NT2/D1 (cell line): ENCODE measurements around the gene CDH24.

Experiments
- DNase-seq: peaks from one replicate; pipeline ENCODE4 v3.0.0-alpha.2; 2011; ENCODE audit warnings: low read depth, low spot score
- H3K27me3 ChIP-seq: 2 replicates; pipeline ENCODE4 v1.6.0; 2011; ENCODE audit warnings: mild to moderate bottlenecking; ENCODE audit not compliant: insufficient read length, insufficient read depth
- H3K36me3 ChIP-seq: 2 replicates; pipeline ENCODE4 v1.6.1; 2011; ENCODE audit warnings: mild to moderate bottlenecking, low read length, mixed read lengths; ENCODE audit not compliant: insufficient read depth, insufficient read length
- H3K4me1 ChIP-seq: 2 replicates; pipeline ENCODE4 v1.5.1; 2011; ENCODE audit not compliant: insufficient read depth, insufficient read length
- H3K4me3 ChIP-seq: 2 replicates; pipeline ENCODE4 v1.5.1; 2011; ENCODE audit warnings: low read depth; ENCODE audit not compliant: insufficient read length
- H3K9ac ChIP-seq: 2 replicates; pipeline ENCODE4 v1.6.0; 2011; ENCODE audit warnings: low read depth; ENCODE audit not compliant: insufficient read length
- H3K9me3 ChIP-seq: 2 replicates; pipeline ENCODE4 v1.5.1; 2011; ENCODE audit warnings: mild to moderate bottlenecking, low read length; ENCODE audit not compliant: insufficient read depth
- SUZ12 ChIP-seq: IDR thresholded peaks from 2 replicates; pipeline ENCODE4 v1.6.1; 2011; ENCODE audit not compliant: insufficient read length, insufficient read depth; ENCODE audit errors: extremely low read depth
- YY1 ChIP-seq: IDR thresholded peaks from 2 replicates; pipeline ENCODE4 v1.6.1; 2011; ENCODE audit not compliant: insufficient read length, insufficient read depth
- ZNF274 ChIP-seq: IDR thresholded peaks from 2 replicates; pipeline ENCODE4 v1.6.1; 2011; ENCODE audit warnings: mild to moderate bottlenecking, low read depth, low read length

Gene CDH24

DNA sequence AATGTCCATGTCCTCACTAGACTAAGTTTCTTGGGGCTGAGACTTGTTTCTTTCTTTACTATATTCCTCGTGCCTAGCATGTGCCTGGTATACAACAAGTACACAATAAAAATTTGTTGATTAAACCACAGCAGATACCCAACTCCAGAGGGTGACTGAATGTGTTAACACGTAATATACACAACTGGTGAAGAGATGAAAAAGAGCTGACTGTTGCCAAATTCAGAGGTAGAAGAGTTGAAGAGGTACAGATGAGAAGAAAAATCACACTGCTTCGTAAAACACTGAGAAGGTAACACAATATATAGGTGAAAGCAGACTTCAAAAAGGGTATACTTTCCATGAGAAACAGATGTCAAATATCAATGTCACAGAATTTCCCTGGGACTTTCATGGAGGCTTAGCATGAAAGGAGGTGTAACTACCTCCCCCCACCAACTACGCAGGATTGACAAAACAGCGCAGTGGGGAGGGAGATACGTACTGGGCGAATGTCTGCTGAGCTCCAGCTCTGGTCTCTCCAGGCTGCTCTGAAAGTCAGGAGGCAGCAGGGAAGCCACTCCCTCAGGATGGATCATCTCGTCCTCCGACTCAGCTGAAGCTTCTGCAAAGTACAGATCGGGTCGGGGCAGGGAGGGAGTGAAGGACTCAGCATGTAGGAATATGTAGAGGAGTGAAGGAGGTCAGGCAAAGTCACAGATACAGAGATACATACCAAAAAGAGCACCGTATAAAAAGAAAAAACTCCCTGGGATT lies 32.4 kb upstream of the CDH24 start:
- TF ChIP-seq SUZ12 (no peak), YY1 (no peak), ZNF274 (no peak)
- no peaks in the 10 kb centered on the region for H3K27me3 ChIP-seq
- H3K4me3 ChIP-seq: no peak overlapping the region
- DNase-seq: no peak
- no peaks in the 10 kb centered on the region for H3K4me1 ChIP-seq
- peaks cover 74% of the 10 kb centered on the region for H3K36me3 ChIP-seq
- H3K9ac ChIP-seq: no peak overlapping the region
- no peaks in the 10 kb centered on the region for H3K9me3 ChIP-seq

DNA sequence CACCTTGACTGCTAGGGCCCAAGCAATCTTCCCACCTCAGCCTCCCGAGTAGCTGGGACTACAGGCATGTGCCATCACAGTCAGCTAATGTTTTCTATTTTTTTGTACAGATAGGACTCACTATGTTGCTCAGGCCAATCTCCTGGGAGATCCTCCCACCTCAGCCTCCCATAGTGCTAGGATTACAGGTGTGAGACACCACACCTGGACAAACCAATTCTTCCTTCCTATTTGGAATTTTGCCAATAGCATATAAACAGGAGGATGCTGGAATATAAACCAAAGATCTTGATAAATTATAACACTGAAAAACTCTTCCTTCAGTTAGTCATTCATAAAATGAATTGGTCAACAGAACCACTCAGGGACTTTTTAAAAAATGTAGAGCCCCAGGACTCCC lies 29.2 kb upstream of the CDH24 start:
- Histone ChIP-seq H3K4me1 (no peaks in the 10 kb centered on the region), H3K4me3 (no peak overlapping the region), H3K9me3 (no peaks in the 10 kb centered on the region), H3K36me3 (peaks cover 73% of the 10 kb centered on the region), H3K9ac (no peak overlapping the region), H3K27me3 (no peaks in the 10 kb centered on the region)
- DNase-seq: no peak
- TF ChIP-seq ZNF274: no peak

DNA sequence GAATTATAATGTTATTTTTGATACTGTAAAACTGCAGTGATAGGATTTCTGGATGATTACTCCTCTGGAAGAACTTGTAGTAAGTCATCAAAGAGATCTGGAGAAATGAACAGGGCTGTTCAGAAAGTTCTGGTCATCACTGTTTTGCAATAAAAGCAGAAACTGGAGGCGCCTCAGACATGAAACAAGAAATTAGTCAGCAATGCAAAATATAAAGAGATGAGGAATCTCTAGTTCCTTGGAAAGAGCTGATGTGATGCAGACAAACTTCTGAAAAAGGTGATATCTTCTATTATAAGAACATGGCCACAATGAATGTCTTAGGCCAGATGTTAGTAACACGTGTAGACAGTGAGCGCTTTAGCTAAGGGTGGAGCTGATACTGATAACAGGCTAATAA lies 28.1 kb upstream of the CDH24 start:
- TF ChIP-seq SUZ12 (no peak), YY1 (no peak), ZNF274 (no peak)
- Histone ChIP-seq H3K4me3 (no peak overlapping the region), H3K27me3 (no peaks in the 10 kb centered on the region), H3K36me3 (peaks cover 76% of the 10 kb centered on the region), H3K9ac (no peak overlapping the region), H3K4me1 (no peaks in the 10 kb centered on the region), H3K9me3 (no peaks in the 10 kb centered on the region)
- DNase-seq: no peak

DNA sequence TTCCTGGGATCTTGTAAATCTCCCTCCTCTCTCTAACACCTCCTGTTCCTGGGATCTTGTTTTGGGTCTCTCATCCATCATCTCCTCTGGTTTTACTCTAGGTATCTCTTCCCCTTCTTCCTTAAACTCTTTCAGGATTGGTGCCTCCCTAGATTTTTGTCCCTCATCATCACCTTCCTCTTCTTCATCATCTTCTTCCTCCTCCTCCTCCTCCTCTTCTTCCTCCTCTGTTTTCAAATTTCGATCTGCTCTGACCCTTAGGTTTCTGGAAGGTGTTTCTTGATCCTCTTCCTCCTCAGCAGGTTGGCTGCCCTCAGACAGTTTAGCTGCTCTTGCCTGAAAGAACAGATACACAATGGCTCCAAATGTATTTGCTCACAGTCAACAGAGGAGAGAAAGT lies 23.2 kb upstream of the CDH24 start:
- Histone ChIP-seq H3K4me3 (no peak overlapping the region), H3K9ac (no peak overlapping the region), H3K27me3 (no peaks in the 10 kb centered on the region), H3K4me1 (no peaks in the 10 kb centered on the region), H3K36me3 (peaks cover 81% of the 10 kb centered on the region), H3K9me3 (no peaks in the 10 kb centered on the region)
- TF ChIP-seq ZNF274 (no peak), YY1 (no peak), SUZ12 (no peak)
- DNase-seq: no peak

GRCh38 chr14:23079716-23080115 lies 22.4 kb upstream of the CDH24 start:
- H3K4me1 ChIP-seq: no peaks in the 10 kb centered on the region
- TF ChIP-seq ZNF274 (no peak), YY1 (no peak), SUZ12 (no peak)
- H3K36me3 ChIP-seq: peaks cover 80% of the 10 kb centered on the region
- no peak for DNase-seq
- no peaks in the 10 kb centered on the region for H3K9me3 ChIP-seq
- H3K27me3 ChIP-seq: no peaks in the 10 kb centered on the region
- no peak overlapping the region for H3K9ac ChIP-seq
- H3K4me3 ChIP-seq: no peak overlapping the region

DNA sequence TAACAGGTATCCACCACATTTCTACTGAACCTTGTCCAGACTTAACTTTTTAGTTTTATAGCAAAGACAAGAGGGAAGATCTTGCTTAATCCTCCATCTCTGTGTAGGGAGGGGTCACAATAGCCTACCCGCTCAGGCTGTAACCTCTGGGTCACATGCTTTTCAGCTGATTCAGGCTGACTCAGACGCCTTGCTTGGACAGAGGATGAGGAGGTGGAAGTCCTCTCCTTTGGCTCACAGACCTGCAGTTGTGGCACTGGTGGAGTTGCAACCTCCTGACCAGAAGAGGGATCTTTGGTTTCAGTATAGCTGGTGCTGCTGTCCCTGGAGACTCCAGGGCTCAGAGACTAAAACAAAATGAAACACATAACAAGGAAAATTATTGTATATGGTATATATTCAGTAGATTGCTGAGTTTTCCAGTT lies 21.4 kb upstream of the CDH24 start:
- Histone ChIP-seq H3K9ac (no peak overlapping the region), H3K4me3 (no peak overlapping the region), H3K4me1 (no peaks in the 10 kb centered on the region), H3K27me3 (no peaks in the 10 kb centered on the region), H3K9me3 (no peaks in the 10 kb centered on the region), H3K36me3 (peaks cover 89% of the 10 kb centered on the region)
- DNase-seq: no peak
- no peak for TF ChIP-seq YY1
- TF ChIP-seq SUZ12: no peak
- no peak for TF ChIP-seq ZNF274

DNA sequence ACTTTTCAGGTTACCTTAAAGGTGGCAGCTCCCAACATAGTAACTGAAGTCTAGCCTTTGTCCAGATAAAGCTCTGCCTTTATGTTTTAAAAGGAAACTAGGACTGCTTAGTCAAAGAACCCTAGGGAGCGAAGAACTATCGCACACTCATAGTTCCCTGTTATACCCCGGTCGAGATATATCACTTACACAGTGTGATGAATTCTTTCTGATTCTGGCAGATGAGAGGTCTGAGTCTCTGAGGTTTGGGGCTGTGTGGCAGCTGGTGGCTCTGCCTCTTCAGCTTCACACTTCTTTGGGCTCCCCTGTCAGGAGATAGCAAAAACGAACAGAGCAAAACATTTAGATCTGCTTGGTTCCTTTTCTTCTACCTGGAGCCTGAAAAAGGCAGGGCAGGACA lies 20.6 kb upstream of the CDH24 start:
- Histone ChIP-seq H3K4me3 (no peak overlapping the region), H3K9ac (no peak overlapping the region), H3K36me3 (peaks cover 93% of the 10 kb centered on the region), H3K27me3 (no peaks in the 10 kb centered on the region), H3K9me3 (no peaks in the 10 kb centered on the region), H3K4me1 (no peaks in the 10 kb centered on the region)
- no peak for DNase-seq
- TF ChIP-seq ZNF274: no peak
- no peak for TF ChIP-seq SUZ12
- TF ChIP-seq YY1: no peak
